Thyroid gland (tissue), 4 donors: Measurements from ENCODE around the gene NCLN.

ENCODE experiments used
- CTCF ChIP-seq, 6 experiments: fragments of 200-600 bp in 3 of 6; fragments of 450-650 bp in 3 of 6; sonication (generic) in 3 of 6; IDR thresholded peaks; one replicate each; pipeline ENCODE4 v1.5.1; 2016 to 2019; ENCODE audit warnings: antibody characterized with exemption in 6 of 6, mild to moderate bottlenecking in 2 of 6, inconsistent platforms in 1 of 6, moderate library complexity in 1 of 6
- POLR2A ChIP-seq, 2 donors: fragments of 450-650 bp; IDR thresholded peaks; one replicate each; pipeline ENCODE4 v1.6.1; 2017; ENCODE audit warnings: antibody characterized with exemption in 2 of 2, mild to moderate bottlenecking in 2 of 2, moderate library complexity in 1 of 2

- TF ChIP-seq CTCF (IDR thresholded peaks at IDR 0.05): no peak
- TF ChIP-seq POLR2A (IDR thresholded peaks at IDR 0.05): no peak
These were observed 43.4 kb upstream of the NCLN start for GRCh38 chr19:3142292-3142670.
